Hepatocyte (in vitro differentiated cells): ENCODE data around the gene ATF7IP2.

Experiments used
- EZH2 ChIP-seq: fragments of 200-600 bp; sonication (generic); IDR thresholded peaks from 2 replicates; pipeline ENCODE4 v1.6.1; 2016; ENCODE audit warnings: antibody characterized with exemption, mild to moderate bottlenecking, borderline replicate concordance
- TF ChIP-seq, protein P1 (sequence below): fragments of 200-600 bp; sonication (generic); IDR thresholded peaks from 2 replicates; pipeline ENCODE4 v1.5.1; 2016; ENCODE audit warnings: antibody characterized with exemption, mild to moderate bottlenecking; ENCODE audit not compliant: poor library complexity

DNA sequence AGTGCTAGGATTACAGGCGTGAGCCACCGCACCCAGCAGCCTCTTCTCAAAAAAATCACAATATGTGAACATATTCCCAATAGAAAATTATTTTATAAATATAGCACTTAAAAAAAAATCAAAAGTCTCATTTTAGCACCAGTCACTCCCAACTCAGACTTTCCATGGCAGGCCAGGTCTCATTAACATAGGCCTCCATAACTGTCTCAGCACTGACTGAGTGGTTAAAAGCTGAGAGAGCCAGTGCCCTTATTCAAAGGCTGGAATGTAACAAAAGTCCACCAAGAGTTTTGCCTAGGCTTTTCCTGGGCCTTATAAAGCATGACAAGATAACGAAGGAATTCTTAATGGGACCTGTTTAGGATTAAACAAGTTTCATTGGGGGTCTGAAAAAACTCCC is 114.7 kb downstream of the ATF7IP2 start:
- TF ChIP-seq, protein P1, sequence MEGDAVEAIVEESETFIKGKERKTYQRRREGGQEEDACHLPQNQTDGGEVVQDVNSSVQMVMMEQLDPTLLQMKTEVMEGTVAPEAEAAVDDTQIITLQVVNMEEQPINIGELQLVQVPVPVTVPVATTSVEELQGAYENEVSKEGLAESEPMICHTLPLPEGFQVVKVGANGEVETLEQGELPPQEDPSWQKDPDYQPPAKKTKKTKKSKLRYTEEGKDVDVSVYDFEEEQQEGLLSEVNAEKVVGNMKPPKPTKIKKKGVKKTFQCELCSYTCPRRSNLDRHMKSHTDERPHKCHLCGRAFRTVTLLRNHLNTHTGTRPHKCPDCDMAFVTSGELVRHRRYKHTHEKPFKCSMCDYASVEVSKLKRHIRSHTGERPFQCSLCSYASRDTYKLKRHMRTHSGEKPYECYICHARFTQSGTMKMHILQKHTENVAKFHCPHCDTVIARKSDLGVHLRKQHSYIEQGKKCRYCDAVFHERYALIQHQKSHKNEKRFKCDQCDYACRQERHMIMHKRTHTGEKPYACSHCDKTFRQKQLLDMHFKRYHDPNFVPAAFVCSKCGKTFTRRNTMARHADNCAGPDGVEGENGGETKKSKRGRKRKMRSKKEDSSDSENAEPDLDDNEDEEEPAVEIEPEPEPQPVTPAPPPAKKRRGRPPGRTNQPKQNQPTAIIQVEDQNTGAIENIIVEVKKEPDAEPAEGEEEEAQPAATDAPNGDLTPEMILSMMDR: no peak
- TF ChIP-seq EZH2: no peak
